Mononuclear cell (primary cell): ENCODE results near the gene DDX50. TPM values are rescaled to one million over a fixed set of nuclear protein-coding genes. Genes with fewer than 3 reads are reported as not detected.

Experiments used
- H3K27me3 ChIP-seq: 2 replicates; pipeline ENCODE4 v1.6.0; 2011; ENCODE audit warnings: low read length, control low read depth; ENCODE audit not compliant: insufficient read depth
- H3K4me1 ChIP-seq: 2 replicates; pipeline ENCODE4 v1.5.1; 2011; ENCODE audit warnings: mild to moderate bottlenecking, low read length, control low read depth; ENCODE audit not compliant: insufficient read depth
- H3K4me3 ChIP-seq: 2 replicates; pipeline ENCODE4 v1.5.1; 2011; ENCODE audit warnings: mild to moderate bottlenecking, low read length, moderate library complexity
- H3K9me3 ChIP-seq: 2 replicates; pipeline ENCODE4 v1.5.1; 2011; ENCODE audit warnings: low read depth, mild to moderate bottlenecking, control low read depth, low read length
- total RNA-seq: library from RNA; depleted of rRNA; stranded (reverse); fragments of >200 nt; gene quantifications from one replicate; pipeline ENCODE4 v1.2.3, GENCODE V29; 2012

DDX50 gene
- total RNA-seq, 1 donor: 40.0 TPM

DNA sequence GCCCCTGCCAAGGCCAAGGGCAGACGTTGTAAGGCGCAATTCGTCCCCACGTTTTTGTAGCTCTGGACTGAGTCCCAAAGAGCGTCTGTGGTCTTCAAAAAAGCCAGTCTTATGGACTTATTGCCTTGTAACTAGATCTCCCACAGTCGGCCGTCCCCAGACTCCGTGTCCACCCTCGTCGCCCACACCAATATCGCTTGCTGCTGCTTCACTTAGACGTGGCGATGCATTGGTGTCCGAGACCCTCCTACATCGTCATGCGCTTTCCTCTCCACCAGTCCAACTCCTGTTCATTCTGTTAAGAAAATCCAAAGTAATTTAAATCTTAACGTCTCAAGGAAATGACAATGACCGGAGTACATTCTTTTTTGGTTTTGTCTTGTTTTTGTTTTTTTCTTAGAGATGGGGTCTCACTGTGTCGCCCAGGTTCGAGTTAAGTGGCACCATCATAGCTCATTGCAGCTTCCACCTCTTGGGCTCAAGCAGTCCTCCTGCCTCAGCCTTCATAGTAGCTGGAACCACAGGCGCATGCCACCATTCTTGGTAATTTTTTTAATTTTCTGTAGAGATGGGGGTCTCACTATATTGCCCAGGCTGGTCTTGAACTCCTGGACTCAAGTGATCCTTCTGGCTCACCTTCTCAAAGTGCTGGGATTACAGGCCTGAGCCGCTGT is 88.3 kb downstream of the DDX50 start:
- Histone ChIP-seq H3K9me3 (no peaks in the 10 kb centered on the region), H3K27me3 (no peaks in the 10 kb centered on the region), H3K4me1 (peaks cover 27% of the 10 kb centered on the region), H3K4me3 (peak overlapping the region; percentile 82)

DNA sequence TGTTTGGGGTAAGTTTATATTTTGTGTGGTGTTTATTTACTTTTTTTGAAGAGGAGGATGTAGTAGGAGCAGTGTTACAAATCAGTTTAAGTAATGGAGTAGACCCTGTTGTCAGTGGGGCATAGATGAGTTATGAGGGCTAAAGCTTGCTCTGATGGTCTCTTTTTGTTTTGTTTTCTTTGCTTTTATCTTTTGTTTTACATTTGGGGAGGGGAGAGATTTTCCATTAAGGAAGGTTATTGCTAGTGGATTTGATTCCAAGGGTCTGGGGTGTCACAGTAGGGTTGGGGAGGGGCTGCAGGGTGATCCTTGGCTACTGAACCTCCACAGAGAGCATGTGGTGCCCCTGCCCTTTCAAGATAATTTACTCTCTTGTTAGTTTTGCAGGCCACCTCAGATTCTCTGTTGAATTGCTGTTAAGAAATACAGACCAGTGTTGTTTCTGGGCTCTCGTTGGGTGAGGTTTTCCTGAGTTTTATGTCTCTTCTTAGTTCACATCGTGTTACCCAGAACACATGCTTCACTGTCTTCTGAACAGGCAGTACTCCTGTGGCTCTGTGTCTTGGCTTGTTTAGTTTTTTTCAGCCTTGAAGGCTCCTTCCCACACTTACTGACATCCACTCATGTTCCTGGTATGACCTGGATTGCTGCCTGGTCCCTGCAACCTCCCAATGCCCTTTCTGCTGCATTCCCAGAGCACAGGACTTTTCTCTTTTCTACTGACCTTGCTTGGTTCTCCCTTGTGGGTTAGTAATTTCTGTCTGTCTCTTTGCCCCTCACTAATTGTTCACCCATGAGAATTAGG is 91.7 kb downstream of the DDX50 start:
- Histone ChIP-seq H3K27me3 (no peaks in the 10 kb centered on the region), H3K9me3 (no peaks in the 10 kb centered on the region), H3K4me1 (peaks cover 35% of the 10 kb centered on the region), H3K4me3 (no peak overlapping the region)

Other genes starting within 250 kb of the DDX50 start
- gene CCAR1, start 180.1 kb upstream of the DDX50 start, total RNA-seq: 72.1 TPM
- gene STOX1, start 73.8 kb upstream of the DDX50 start, total RNA-seq: 0.21 TPM
- 136 TPM for gene DDX21, start 54.9 kb downstream of the DDX50 start, total RNA-seq
- 4.0 TPM for gene KIFBP, start 87.5 kb downstream of the DDX50 start, total RNA-seq
- gene SRGN, start 186.8 kb downstream of the DDX50 start, total RNA-seq: 1,782 TPM
- 22.0 TPM for gene VPS26A, start 222.9 kb downstream of the DDX50 start, total RNA-seq